Measurements from ENCODE around the gene PLB1. TPM values are rescaled to one million over a fixed set of nuclear protein-coding genes. Genes with fewer than 3 reads are reported as not detected.
A peak's percentile ranks its signal among the peaks of the same experiment; 100 is the strongest.
"Not testable (repeated sequence)": the region's sequence is repeated elsewhere in the genome, so short reads cannot be mapped to it uniquely, and the experiment has no call there.

Gene PLB1
- total and polyA plus RNA-seq, 5 donors = 0.86 to 2.7 (median 2.2) TPM

- intact Hi-C loops (cut with DNase I) = no loop called here
- Histone ChIP-seq H3K4me3 (ENCODE audit: low read length) (no peak overlapping the region), H3K4me1 (ENCODE audit: control insufficient read depth, insufficient read depth, low read length) (no peaks in the 10 kb centered on the region), H3K27me3 (ENCODE audit: control insufficient read depth, insufficient read depth) (no peaks in the 10 kb centered on the region), H3K9me3 (ENCODE audit: control insufficient read depth, low read length) (no peaks in the 10 kb centered on the region), H3K27ac (ENCODE audit: low read length) (no peak overlapping the region)
- DNase-seq (peak in 1 of 3 donors; percentile 6), ATAC-seq (no peak)
- 79% methylated on average over 10 of the region's 10 CpGs for WGBS
Observed at GRCh38 chr2:28547906-28548600, 52.2 kb downstream of the PLB1 start.

DNA sequence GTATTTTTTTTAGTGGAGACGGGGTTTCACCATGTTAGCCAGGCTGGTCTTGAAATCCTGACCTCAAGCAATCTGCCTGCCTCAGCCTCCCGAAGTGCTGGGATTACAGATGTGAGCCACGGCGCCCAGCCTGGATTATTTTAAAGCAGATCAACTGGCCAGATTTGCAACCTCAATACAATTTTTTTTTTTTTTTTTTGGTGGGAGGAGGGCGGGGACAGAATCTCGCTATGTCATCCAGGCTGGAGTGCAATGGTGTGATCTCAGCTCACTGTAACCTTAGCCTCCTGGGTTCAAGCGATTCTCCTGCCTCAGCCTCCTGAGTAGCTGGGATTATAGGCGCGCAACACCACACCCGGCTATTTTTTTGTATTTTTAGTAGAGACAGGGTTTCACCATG, 54.5 kb downstream of the PLB1 start:
- intact Hi-C loops (cut with DNase I); H3K4me3 ChIP-seq (ENCODE audit: low read length); H3K9me3 ChIP-seq (ENCODE audit: control insufficient read depth, low read length); ATAC-seq; H3K27ac ChIP-seq (ENCODE audit: low read length); H3K4me1 ChIP-seq (ENCODE audit: control insufficient read depth, insufficient read depth, low read length); H3K27me3 ChIP-seq (ENCODE audit: control insufficient read depth, insufficient read depth): not testable (repeated sequence)
- peak in 1 of 3 donors; percentile 2 for DNase-seq
- WGBS = 82% methylated on average over 10 of the region's 10 CpGs

GRCh38 chr2:28552045-28552823, 56.4 kb downstream of the PLB1 start:
- 70% methylated on average over 3 of the region's 3 CpGs for WGBS
- Histone ChIP-seq H3K4me1 (ENCODE audit: control insufficient read depth, insufficient read depth, low read length) (peaks cover 2% of the 10 kb centered on the region), H3K9me3 (ENCODE audit: control insufficient read depth, low read length) (no peaks in the 10 kb centered on the region), H3K4me3 (ENCODE audit: low read length) (no peak overlapping the region), H3K27me3 (ENCODE audit: control insufficient read depth, insufficient read depth) (no peaks in the 10 kb centered on the region), H3K27ac (ENCODE audit: low read length) (no peak overlapping the region)
- DNase-seq = no peak
- ATAC-seq = no peak
- intact Hi-C loops (cut with DNase I) = no loop called here

DNA sequence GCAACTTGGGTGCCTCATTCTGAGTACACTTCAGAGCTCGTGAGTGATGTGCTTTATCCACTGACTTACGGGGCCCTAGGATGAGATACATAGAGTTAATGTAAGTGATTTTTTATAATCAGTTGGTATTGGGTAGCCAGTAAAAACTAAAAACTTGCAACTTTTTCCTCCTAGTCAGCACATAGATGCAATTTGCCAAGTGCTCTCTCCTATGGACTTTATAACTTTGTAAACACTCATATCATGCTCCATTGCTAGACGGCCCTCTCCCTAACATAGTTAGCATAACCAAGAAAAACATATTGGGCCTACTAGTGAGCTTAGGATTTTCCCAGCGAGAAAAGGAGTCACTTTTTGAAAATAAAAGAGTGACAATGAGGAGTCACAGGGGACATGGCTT, 60.4 kb downstream of the PLB1 start:
- intact Hi-C loops (cut with DNase I) = no loop called here
- WGBS = 90% methylated on average over 4 of the region's 4 CpGs
- H3K27me3 ChIP-seq (ENCODE audit: control insufficient read depth, insufficient read depth) = no peaks in the 10 kb centered on the region
- H3K4me1 ChIP-seq (ENCODE audit: control insufficient read depth, insufficient read depth, low read length) = peaks cover 4% of the 10 kb centered on the region
- DNase-seq = no peak
- H3K4me3 ChIP-seq (ENCODE audit: low read length) = no peak overlapping the region
- no peak for ATAC-seq
- no peaks in the 10 kb centered on the region for H3K9me3 ChIP-seq (ENCODE audit: control insufficient read depth, low read length)
- no peak overlapping the region for H3K27ac ChIP-seq (ENCODE audit: low read length)

- ATAC-seq (peak in 1 of 2 donors; percentile 30), DNase-seq (no peak)
- intact Hi-C loops (cut with DNase I) = no loop called here
- Histone ChIP-seq H3K4me3 (ENCODE audit: low read length) (no peak overlapping the region), H3K27ac (ENCODE audit: low read length) (no peak overlapping the region), H3K4me1 (ENCODE audit: control insufficient read depth, insufficient read depth, low read length) (peaks cover 4% of the 10 kb centered on the region), H3K9me3 (ENCODE audit: control insufficient read depth, low read length) (no peaks in the 10 kb centered on the region), H3K27me3 (ENCODE audit: control insufficient read depth, insufficient read depth) (no peaks in the 10 kb centered on the region)
- 44% methylated on average over 6 of the region's 6 CpGs for WGBS
Observed at GRCh38 chr2:28557389-28558131, 61.7 kb downstream of the PLB1 start.

DNA sequence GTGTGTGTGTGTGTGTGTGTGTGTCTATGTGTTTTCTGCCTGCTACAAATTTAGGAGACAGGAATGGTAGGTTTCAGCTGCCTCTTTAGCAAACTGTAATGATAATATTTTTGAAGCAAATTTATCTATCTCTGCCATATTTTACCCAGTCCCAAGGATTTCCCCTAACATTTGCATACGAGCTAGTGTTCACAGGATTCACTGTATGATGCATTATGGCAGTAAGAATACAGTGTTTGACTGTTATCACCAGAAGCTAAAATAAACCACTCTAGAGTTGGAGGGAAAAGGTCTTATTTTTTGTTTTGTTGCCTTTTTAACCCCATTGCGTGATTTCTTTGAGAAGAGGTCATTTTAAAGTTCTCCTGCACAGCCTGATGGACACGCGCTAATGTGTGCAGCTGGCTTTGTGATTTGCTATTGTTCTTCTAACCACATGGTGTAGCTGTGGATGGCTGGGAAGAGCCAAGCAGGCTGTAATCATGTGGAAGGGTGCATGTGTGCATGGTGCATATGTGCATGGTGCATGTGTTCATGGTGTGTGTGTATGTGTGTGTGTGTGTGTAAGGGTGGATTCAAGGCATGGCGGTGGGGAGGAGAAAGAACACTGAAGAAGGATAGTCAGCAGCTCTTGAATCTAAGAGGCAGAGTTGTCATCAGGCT, 62.4 kb downstream of the PLB1 start:
- no peak for DNase-seq
- intact Hi-C loops (cut with DNase I) = no loop called here
- Histone ChIP-seq H3K27me3 (ENCODE audit: control insufficient read depth, insufficient read depth) (no peaks in the 10 kb centered on the region), H3K4me1 (ENCODE audit: control insufficient read depth, insufficient read depth, low read length) (peaks cover 4% of the 10 kb centered on the region), H3K4me3 (ENCODE audit: low read length) (no peak overlapping the region), H3K9me3 (ENCODE audit: control insufficient read depth, low read length) (no peaks in the 10 kb centered on the region), H3K27ac (ENCODE audit: low read length) (no peak overlapping the region)
- WGBS = 70% methylated on average over 5 of the region's 5 CpGs
- ATAC-seq = no peak

GRCh38 chr2:28558918-28559317, 63.1 kb downstream of the PLB1 start:
- H3K9me3 ChIP-seq (ENCODE audit: control insufficient read depth, low read length) = no peaks in the 10 kb centered on the region
- DNase-seq (no peak), ATAC-seq (peak; percentile 40 to 63)
- no peaks in the 10 kb centered on the region for H3K27me3 ChIP-seq (ENCODE audit: control insufficient read depth, insufficient read depth)
- H3K4me3 ChIP-seq (ENCODE audit: low read length) = no peak overlapping the region
- H3K27ac ChIP-seq (ENCODE audit: low read length) = no peak overlapping the region
- peaks cover 4% of the 10 kb centered on the region for H3K4me1 ChIP-seq (ENCODE audit: control insufficient read depth, insufficient read depth, low read length)
- WGBS = 59% methylated on average over 4 of the region's 4 CpGs
- intact Hi-C loops (cut with DNase I) = no loop called here

- DNase-seq (no peak), ATAC-seq (no peak)
- no peak overlapping the region for H3K27ac ChIP-seq (ENCODE audit: low read length)
- no peaks in the 10 kb centered on the region for H3K4me1 ChIP-seq (ENCODE audit: control insufficient read depth, insufficient read depth, low read length)
- H3K4me3 ChIP-seq (ENCODE audit: low read length) = no peak overlapping the region
- no peaks in the 10 kb centered on the region for H3K9me3 ChIP-seq (ENCODE audit: control insufficient read depth, low read length)
- 93% methylated on average over 1 of the region's 1 CpG for WGBS
- intact Hi-C loops (cut with DNase I) = loop anchor here in 1 of 4 donors (10.0 kb wide), 1 partner anchor 191 kb away; the partner anchor contains the start of gene PPP1CB
- no peaks in the 10 kb centered on the region for H3K27me3 ChIP-seq (ENCODE audit: control insufficient read depth, insufficient read depth)
Observed at GRCh38 chr2:28563869-28564268, 68.0 kb downstream of the PLB1 start.

DNA sequence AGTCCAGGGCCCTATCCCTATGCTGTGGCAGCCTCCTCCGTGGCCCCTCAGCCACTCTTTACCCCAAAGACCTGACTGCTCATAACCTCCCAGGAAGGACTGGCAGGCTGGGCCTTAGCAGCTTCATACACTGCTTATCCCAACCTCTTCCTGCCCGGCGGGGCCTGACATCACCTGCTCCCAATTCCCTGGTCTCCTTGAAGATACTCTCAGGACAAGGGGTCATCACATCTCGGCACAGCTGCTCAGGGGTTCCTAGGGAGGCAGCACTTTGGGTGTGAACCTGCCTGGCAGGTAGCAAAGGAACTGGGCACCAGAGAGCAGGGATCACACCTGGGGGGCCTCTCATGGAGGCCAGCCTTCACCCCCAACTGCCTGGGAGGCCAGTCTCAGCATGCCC, 68.5 kb downstream of the PLB1 start:
- ATAC-seq = no peak
- DNase-seq = no peak
- 91% methylated on average over 4 of the region's 4 CpGs for WGBS
- intact Hi-C loops (cut with DNase I) = loop anchor here in 1 of 4 donors (10.0 kb wide), 1 partner anchor 190 kb away; the partner anchor contains the start of gene PPP1CB
- Histone ChIP-seq H3K9me3 (ENCODE audit: control insufficient read depth, low read length) (no peaks in the 10 kb centered on the region), H3K27me3 (ENCODE audit: control insufficient read depth, insufficient read depth) (no peaks in the 10 kb centered on the region), H3K4me3 (ENCODE audit: low read length) (no peak overlapping the region), H3K4me1 (ENCODE audit: control insufficient read depth, insufficient read depth, low read length) (no peaks in the 10 kb centered on the region), H3K27ac (ENCODE audit: low read length) (no peak overlapping the region)

DNA sequence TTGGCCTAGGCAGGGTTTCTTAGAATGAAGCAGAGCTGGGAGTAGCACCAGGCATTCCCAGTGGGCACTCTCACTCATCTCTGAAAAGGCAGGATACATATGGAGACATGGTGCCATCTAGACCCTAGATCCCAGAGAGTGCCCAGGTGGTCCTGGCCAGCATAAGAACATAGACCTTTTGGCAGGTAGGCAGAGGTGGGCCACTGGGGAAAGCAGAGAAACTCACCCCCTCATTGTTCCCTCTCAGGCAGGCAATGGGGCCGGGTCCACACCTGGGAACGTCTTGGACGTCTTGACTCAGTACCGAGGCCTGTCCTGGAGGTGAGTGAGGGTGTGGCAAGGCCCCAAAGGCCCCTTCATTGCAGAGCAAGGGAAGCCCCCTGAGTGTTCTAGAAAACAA, 69.2 kb downstream of the PLB1 start:
- H3K9me3 ChIP-seq (ENCODE audit: control insufficient read depth, low read length) = no peaks in the 10 kb centered on the region
- ATAC-seq = no peak
- no peak overlapping the region for H3K4me3 ChIP-seq (ENCODE audit: low read length)
- intact Hi-C loops (cut with DNase I) = loop anchor here in 1 of 4 donors (10.0 kb wide), 1 partner anchor 190 kb away; the partner anchor contains the start of gene PPP1CB
- H3K27me3 ChIP-seq (ENCODE audit: control insufficient read depth, insufficient read depth) = no peaks in the 10 kb centered on the region
- DNase-seq = no peak
- H3K27ac ChIP-seq (ENCODE audit: low read length) = no peak overlapping the region
- WGBS = 87% methylated on average over 4 of the region's 4 CpGs
- no peaks in the 10 kb centered on the region for H3K4me1 ChIP-seq (ENCODE audit: control insufficient read depth, insufficient read depth, low read length)
